GM12892 (cell line): ENCODE results near the gene PLCG2.

Source experiments
- POLR2A ChIP-seq: IDR thresholded peaks from 2 replicates; pipeline ENCODE4 v1.6.1; 2011; ENCODE audit warnings: low read depth, low read length, control low read depth
- POLR2AphosphoS5 ChIP-seq: IDR thresholded peaks from 2 replicates; pipeline ENCODE4 v1.6.1; 2011; ENCODE audit warnings: low read depth, low read length, control low read depth

GRCh38 chr16:81869326-81869725 is 90.2 kb downstream of the PLCG2 start:
- TF ChIP-seq POLR2A: no peak
- no peak for TF ChIP-seq POLR2AphosphoS5
